HG03565 (cell line): ENCODE results near the gene PSMG3.
"Not testable (repeated sequence)": the region's sequence is repeated elsewhere in the genome, so short reads cannot be mapped to it uniquely, and the experiment has no call there.

Experiments
- ATAC-seq: cut with Tn5 transposase; IDR thresholded peaks from one replicate; pipeline ENCODE4 v1.9.1; 2021; ENCODE audit warnings: mild to moderate bottlenecking, moderate library complexity; ENCODE audit not compliant: unreplicated experiment

Gene PSMG3

DNA sequence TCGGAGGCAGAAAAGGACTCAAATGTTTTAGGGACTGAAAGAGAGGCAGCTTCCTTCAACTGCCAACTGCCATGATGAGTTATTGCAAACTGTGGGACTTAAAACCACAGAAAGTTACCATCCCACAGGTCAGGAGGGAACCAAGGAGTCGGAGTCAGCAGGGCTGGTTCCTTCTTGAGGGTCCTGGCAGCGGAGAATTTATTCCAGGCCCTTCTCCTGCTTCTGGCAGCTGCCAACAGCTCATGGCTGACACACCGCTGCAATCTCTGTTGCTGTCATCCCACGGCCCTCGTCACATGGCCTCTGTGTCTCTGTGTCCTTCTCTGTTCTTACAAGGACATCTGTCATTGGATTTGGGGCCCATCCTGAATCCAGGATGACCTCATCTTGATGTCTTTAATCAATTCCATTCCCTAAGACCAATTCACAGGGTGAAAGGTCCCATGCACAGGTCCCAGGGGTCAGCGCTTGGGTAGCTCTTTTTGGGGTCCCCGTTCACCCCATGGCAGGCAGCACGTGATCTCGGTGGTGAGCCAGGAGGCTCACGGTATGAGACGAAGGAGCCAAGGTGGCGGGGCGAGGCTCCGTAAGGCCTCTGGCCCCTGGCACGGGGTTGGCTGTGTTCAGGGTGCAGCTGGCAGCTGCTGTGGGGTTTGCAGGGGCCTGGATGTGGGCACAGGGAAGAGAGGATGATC, 27.4 kb upstream of the PSMG3 start:
- no peak for ATAC-seq

DNA sequence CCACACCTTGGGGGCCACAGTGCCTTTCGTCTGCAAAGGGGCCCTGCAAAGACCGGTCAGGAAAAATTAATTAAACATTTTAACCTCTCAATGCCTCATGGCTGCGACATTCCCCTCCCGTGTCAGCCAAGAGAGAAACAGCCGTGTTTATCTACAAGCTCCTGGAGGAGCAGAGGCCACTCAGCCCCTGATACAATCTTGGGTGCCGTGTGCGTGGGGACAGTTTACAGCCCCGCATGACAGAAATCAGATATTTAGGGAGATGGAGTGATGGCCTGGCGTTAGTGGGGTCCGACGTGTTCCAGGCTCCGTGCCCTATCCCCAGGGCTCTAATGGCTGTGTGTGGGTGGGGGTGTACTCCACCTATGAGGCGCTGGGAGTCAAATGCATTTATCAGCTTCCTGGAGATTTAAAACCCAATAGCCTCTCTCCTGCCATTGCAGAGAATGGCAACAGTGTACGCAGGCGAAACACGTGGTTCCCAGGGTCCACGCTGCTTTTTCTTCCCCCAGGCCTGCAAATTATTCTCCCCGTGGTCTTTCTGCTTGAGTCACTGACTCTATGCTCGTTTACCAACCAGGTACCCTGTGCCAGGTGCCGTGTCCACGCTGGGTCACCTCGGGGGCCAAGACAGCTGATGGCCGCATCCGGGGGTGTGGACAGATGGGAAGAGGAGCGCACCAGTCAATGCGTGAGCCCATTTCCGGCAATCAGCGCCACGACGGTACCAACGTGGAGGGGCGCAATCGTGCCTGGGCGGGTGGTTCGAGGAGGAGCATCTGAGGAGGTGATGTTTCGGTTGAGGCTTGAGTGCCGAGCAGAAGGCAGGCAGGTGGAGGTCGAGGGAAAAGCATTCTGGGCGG, 26.6 kb upstream of the PSMG3 start:
- ATAC-seq, result no peak

DNA sequence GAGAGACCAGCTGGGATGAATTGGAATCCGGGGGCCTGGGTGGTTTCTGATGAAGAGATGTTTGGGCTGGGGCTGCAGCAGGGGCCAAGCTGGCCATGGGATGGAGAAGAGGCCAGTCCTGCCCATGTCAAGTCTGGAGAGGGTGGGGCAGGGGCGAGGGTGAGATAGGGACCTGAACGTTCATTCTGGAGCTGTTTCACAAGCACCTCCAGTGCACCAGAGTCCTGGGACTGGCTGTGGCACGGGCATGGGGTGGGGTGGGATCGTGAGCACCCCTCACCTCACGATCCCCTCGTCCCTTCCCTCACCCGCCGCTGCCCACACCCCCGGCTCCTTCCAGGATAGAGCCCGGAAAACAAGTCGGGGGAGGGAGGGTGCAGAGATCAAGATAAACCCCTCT, 25.8 kb upstream of the PSMG3 start:
- no peak for ATAC-seq

DNA sequence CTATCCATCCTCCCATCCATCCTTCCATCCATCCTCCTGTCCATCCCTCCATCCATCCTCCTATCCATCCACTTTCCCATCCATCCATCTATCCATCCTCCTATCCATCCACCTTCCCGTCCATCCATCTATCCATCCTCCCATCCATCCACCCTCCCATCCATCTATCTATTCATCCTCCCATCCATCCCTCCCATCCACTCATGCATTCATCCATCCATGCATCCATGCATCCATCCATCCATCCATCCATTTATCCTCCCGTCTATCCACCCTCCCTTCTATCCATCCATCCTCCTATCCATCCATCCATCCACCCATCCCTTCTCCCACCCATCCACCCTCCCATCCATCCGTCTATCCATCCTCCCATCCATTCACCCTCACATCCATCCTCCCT, 25.2 kb upstream of the PSMG3 start:
- no peak for ATAC-seq

DNA sequence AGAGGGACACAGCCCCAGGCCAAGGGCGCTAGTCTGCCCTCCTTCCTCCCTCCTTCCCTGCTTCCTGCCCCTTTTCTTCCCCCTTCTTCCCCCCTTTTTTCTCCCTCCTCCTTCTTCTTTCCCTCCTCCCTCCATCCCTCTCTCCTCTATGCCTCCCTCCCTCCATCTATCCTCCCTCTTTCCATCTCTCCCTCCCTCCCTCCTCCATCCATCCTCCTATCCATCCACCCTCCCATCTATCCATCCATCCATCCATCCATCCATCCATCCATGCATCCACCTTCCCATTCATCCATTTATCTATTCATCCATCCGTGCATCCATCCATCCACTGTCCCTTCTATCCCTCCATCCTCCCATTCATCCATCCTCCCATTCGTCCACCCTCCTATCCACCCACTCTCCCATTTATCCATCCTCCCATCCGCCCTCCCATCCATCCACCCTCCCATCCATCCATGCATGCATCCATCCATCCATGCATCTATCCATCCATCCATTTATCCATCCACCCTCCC, 24.1 kb upstream of the PSMG3 start:
- no peak for ATAC-seq

DNA sequence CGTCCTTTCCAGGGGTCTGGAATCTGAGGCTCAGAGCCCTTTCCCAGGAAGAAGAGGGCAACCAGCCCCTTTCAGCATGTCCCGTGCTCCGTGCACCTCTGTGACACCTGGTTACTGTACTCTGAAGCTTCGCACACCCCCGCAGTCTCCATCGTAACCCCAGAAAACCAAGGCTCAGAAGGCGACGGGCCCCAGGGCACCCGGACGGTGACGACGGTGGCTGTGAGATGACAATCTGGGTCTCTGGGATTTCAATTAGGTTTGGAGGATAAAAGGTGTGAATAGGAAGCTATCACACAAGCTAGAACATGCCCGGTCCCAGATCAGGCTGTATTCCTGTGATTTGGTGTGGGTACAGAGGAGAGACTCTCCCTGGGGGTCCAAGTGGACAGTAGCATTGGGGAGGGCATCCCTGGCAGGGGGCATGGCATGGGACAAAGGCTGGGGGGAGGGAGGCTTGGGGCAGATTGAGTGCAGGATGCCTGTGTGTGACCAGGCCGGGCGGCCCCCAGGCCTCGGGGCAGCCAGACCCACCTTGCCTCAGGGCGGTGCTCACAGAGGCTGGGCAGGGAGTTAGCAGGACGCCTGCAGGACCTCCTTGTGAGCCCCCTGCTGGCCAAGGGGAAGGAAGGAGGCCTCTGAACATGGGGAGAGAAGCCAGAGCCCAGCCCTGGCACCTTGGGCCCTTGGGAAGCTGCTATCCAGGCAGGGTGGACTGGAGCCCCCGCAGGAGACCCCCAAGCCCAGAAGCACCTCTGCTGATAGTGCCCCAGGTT, 23.4 kb upstream of the PSMG3 start:
- no peak for ATAC-seq

DNA sequence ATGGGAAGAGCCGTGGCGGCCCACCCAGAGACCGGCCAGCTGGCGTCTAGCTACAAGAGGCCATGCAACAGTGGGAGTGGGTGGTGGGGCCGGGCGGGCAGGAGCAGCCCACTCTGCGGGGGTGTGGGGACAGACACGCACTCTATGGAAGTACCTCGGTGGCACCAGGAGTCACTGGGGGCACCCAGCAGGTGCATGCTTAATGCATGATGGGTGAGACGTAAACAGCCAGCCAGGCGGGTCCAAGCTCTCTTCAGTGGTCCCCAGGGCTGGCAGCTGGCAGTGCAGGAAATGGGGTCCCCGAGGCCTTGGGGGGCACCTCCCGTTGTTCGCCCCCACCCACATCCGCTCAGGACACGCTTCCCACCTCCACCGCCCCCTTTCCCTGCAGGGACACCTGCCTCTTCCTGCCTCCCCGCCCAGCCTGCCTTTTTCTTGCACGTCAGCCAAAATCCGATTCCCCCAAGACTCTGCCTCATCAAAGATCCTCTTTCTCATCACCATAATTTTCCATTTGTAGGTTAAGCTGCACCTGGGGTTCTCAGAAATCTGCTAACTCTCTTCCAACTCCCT, 22.6 kb upstream of the PSMG3 start:
- ATAC-seq, result no peak

DNA sequence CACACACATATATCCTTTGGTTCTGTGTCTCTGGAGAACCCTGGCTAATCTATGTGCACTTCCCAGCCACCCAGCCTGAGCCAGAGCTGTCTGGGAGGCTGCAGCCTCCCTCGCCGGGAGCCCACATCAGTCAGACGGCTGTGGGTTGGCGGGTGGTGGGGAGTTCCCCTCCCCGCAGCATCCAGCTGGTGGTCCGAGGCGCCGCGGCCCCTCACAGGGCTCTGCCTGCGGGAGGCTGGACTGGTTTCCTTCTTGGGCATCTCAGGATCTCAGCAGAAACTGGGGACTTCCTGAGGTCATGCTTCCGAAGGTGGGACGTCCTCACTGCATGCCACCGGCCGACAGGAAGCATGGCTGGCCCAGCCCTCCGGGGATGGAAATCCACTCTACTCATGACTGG, 22.0 kb upstream of the PSMG3 start:
- ATAC-seq, result no peak

DNA sequence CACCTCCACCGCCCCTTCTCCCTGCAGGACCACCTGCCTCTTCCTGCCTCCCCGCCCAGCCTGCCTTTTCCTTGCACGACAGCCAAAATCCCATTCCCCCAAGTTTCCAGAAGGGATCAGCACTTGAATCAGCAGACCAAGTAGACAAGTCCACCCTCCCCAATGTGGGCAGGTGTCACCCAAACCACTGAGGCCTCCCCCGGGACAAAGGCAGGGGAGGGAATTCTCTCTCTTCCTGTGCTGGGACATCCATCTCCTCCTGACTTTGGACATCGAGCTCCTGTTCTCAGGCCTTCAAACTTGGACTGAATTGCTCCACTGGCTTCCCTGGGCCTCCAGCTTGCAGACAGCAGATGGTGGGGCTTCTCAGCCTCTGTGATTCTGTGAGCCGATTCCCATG, 21.6 kb upstream of the PSMG3 start:
- no peak for ATAC-seq

DNA sequence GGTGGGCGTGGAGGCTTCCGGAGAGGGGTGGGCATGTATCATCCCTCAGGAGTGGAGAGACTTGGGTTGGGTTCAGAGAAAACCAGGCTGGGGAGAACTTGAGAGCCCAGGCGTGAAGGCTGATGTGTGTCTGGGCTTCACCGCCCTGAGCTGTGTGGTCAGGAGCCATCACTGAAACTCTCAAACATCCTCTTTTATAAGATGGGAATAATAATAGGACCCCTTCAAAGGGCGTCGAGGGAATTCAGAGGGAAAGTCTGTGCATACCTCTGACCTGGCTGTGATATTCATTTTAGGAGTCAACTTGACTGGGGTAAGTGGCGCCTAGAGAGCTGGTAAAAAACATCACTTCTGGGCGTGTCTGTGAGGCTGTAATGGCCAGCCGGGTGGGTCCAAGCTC, 21.1 kb upstream of the PSMG3 start:
- ATAC-seq, result no peak

DNA sequence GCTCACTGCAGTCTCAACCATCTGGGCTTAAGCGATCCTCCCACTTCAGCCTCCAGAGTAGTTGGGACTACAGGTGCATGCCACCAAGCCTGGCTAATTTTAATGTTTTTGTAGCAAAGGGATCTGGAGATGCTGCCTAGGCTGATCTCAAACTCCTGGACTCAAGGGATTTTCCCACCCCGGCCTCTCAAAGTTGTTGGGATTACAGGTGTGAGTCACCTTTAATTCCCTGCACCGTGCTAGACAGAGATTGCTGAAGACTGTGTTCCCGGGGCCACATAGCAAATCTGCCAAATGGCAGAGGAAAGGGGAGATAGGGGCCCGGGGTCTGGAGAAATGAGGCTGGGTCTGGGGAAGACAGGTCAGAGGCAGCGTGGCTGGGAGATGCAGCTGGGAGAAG, 20.6 kb upstream of the PSMG3 start:
- no peak for ATAC-seq

DNA sequence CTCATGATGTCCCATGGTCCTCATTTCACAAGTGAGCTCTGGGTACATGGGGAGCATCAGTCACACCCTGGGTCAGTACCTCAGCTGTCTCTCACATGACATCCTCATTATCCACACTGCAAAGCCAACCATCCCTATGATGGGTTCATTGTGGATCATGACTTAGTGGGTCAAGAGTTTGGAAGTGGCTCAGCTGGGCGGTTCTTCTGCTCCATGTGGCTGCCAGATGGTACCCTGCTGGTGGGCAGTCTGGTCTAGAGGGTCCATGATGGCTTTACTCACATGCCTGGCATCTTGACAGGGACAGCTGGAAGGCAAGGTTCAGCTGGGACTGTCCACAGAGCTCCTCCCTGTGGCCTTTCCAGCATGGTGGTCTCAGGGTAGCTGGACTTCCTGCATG, 19.1 kb upstream of the PSMG3 start:
- no peak for ATAC-seq

DNA sequence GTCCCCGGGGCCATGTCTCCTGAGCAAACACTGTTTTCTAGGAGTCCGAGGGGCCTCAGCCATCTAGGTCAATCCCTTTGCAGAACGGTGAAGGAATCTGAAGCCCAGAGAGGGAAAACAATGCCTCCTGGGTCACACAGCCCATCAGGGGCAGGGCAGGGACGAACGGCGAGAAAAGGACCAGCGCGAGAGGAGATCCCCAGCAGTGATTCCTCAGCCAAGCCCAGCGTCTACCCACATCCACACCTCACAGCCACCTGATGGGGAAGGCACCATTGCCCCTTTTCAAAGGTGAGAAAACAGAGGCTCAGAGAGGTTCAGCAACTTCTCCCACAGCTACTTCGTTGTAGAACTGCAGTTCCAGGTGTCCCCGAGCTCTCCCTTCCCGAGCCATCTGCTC, 17.9 kb upstream of the PSMG3 start:
- ATAC-seq, result no peak

DNA sequence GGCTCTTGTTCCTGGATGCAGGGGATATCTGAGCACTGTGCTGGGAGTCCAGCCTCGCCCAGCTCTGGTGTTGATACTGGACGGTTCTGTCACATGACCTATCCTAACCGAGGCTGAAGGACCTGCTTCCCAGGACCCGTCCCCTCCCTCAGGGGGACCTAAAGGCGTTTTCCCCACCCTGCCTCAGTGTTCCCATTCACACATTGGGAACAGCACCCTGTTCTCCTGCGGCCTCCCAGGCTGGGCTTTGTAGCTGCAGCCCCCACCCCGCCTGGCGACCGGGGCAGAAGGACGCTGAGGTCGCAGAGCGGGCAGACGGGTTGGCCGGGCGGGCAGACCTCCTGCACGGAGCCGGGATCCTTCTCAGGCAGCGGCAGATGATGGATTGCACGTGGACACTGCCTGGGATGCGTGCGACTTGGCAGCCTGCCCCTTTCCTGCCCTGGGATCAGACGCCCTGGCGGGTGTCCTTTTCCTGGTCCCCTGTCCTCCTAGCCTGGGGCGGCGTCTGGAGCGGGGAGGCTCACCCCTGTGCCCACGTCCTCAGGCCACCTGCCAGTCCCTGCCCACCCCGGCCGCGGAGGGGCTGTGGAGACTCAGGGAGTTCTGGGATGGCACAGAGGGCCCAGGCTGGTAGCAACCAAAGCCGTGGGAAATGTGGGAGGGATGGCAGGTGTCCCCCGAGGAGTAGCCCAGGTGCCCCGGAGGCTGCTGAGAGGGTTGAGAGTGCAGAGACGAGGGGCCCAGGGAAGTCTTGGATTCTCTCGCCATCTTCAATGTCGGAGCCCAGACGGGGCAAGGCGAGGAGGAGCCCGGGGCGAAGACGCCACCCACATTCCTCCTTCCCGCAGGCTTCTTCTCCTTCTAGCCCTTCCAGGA, 17.2 kb upstream of the PSMG3 start:
- no peak for ATAC-seq

DNA sequence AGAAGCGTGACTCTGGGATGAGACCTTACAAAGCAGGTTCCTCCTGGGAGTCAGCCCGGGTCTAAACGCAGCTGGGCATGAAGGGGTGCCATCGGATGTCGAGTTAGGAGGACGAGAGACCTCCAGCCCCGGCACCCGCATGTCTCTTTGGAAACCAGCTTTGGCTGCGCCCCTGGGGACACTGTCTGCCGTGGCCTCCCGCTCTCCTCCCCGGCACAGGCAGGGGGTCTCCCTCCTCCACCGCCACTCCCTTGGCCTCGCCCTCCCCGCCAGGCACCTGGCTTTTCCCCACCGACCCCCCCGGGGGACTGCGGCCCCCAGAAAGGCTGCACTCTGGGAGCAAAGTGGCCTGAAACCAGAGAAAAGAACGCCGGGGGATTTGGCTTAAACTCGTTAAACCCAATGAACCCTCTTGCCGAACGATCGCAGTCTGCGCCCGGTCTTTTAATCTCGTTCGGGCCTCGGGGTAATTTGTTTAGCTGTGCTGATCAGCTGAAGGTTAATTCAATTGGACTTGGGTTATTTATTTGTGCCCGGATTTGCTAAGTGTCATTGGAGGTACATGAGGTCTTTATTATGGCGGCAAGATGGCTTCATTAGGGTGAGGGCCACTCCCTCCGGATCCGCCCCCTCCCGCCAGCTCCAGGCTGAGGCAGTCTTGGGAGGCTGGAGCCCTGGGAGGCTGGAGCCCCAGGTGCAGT, 16.4 kb upstream of the PSMG3 start:
- no peak for ATAC-seq

DNA sequence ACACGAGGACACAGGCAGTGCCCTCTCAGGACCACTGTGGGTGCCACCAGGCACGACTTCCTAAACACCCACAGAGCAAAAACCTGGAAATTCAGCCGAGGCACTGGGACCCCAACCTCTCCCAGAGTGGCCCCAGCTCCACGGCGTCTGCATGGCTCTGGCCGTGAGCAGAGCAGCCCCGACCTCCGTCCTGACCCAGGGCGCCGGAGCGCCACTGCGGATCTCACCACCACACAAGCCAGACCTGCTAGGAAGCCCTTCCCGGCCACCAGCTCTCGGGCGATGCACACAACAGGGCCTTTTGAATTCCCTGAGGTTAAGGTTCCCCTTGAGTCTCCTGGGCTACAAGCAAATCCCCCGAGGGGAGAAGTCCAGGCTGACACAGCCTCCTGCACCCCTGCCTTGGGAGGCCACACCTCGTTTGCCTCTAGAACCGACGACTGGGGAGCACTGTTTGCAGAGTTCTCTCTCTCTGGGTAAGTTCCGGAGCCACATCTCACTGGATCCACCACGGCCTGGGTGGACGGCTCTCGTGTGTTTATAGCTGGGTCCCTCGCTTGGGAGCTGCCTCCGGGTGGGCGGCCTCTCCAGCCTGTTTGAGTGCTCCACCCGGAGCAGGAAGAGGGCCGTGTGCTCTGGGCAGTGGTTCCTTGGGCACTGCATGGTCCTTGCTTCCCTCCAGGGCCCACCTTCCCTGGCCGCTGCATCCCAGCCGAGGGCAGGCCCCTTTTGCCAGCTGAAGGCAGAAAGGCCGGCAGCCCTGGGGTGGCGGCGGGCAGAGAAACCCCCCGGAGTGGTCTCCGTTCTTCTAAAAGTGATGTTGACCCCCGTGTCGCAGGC, 15.5 kb upstream of the PSMG3 start:
- ATAC-seq, result no peak

DNA sequence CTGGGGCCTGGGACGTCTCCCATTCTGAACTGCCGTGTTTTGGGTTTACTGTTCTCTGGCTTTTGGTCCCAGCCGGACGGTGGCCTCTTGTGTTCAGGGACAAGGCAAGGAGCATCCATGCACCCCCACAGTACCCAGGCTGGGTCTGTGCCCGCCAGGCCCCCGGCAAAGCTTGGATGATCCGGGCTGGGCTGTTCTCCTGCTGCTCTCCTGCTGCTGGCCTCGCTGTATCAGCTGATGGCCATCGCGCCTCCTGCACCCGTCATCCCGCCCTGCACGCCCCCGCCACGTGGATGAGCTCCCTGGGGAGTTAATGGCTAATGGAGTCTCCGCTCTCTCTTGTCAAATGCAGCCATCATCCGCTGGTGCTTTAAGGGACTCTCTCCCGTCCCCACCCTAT, 14.9 kb upstream of the PSMG3 start:
- no peak for ATAC-seq

DNA sequence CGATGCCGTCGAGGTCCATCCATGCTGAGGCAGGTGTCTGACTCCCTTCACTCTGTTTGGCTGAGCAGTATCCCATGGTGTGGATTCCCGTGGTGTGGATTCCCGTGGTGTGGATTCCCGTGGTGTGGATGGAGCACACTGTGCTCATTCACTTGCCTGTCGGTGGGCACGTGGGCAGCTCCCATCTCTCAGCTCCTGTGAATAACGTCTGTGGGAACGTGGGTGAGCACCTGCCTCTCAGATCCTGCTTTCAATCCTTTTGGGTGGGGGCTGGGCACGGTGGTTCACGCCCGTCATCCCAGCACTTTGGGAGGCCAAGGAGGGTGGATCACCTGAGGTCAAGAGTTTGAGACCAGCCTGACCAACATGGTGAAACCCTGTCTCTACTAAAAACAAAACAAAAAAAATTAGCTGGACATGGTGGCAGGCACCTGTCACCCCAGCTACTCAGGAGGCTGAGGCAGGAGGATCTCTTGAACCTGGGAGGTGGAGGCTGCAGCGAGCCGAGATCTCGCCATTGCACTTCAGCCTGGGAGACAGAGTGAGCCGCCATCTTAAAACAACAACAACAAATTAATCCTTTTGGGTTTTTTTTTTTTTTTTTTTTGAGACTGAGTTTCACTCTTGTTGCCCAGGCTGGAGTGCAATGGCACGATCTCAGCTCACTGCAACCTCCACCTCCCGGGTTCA, 13.6 kb upstream of the PSMG3 start:
- ATAC-seq, result not testable (repeated sequence)
